ENCODE results near the gene LAMB3.

DNA sequence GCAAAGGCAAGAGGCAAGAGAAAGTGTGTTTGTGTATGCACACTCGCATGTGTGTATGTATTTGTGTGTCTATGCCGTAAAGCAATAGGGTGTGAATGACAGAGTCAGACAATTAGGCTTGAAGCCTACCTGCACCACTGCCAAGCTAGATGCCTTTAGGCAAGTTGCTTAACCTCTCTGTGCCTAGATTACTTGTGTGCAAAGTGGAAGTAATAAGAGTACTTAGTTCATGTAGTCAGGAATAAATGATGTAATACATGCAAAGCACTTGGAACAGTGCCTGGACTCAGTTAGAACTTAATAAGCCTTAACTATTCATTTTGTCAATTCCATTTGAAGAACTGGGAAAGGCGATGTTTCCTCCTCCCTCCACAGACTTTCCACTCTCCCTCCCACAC is 31.7 kb downstream of the LAMB3 start:
- TF ChIP-seq, protein P1, sequence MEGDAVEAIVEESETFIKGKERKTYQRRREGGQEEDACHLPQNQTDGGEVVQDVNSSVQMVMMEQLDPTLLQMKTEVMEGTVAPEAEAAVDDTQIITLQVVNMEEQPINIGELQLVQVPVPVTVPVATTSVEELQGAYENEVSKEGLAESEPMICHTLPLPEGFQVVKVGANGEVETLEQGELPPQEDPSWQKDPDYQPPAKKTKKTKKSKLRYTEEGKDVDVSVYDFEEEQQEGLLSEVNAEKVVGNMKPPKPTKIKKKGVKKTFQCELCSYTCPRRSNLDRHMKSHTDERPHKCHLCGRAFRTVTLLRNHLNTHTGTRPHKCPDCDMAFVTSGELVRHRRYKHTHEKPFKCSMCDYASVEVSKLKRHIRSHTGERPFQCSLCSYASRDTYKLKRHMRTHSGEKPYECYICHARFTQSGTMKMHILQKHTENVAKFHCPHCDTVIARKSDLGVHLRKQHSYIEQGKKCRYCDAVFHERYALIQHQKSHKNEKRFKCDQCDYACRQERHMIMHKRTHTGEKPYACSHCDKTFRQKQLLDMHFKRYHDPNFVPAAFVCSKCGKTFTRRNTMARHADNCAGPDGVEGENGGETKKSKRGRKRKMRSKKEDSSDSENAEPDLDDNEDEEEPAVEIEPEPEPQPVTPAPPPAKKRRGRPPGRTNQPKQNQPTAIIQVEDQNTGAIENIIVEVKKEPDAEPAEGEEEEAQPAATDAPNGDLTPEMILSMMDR (IDR thresholded peaks at IDR 0.05): no peak
- TF ChIP-seq EZH2 (IDR thresholded peaks at IDR 0.05; ENCODE audit: borderline replicate concordance, insufficient read depth, low read depth, low read length, poor library complexity, severe bottlenecking): no peak
